NCI-H187 treated with DMSO at 0.1 percent for 48 hours (cell line): Measurements from ENCODE around the gene MTMR11.
A peak's percentile ranks its signal among the peaks of the same experiment; 100 is the strongest.
"Not testable (repeated sequence)": the region's sequence is repeated elsewhere in the genome, so short reads cannot be mapped to it uniquely, and the experiment has no call there.

Source experiments
- DNase-seq: peaks from one replicate; lab custom pipeline; 2025; lab: John Stamatoyannopoulos, UW

The MTMR11 gene

GRCh38 chr1:149936170-149936991 is at the start of gene MTMR11:
Gene MTMR11 (minus strand): TSS chr1:149936879. CDS start chr1:149936647, 232 bp downstream.
- no peak for DNase-seq

GRCh38 chr1:149979972-149980540 is 43.4 kb upstream of the MTMR11 start:
- DNase-seq = no peak

- no peak for DNase-seq
Observed at GRCh38 chr1:149979245-149979971, 42.7 kb upstream of the MTMR11 start.

- no peak for DNase-seq
Observed at GRCh38 chr1:149978547-149979023, 41.9 kb upstream of the MTMR11 start.

GRCh38 chr1:149977345-149977744 is 40.7 kb upstream of the MTMR11 start:
- DNase-seq = peak; percentile 98

GRCh38 chr1:149972547-149972946 is 35.9 kb upstream of the MTMR11 start:
- DNase-seq = no peak

GRCh38 chr1:149967646-149968045 is 31.0 kb upstream of the MTMR11 start:
- no peak for DNase-seq

GRCh38 chr1:149967041-149967440 is 30.4 kb upstream of the MTMR11 start:
- DNase-seq = no peak

GRCh38 chr1:149966405-149966804 is 29.7 kb upstream of the MTMR11 start:
- no peak for DNase-seq

- DNase-seq = no peak
Observed at GRCh38 chr1:149965440-149965839, 28.8 kb upstream of the MTMR11 start.

GRCh38 chr1:149963358-149963757 is 26.7 kb upstream of the MTMR11 start:
- DNase-seq = no peak

- no peak for DNase-seq
Observed at GRCh38 chr1:149962736-149963135, 26.1 kb upstream of the MTMR11 start.

- peak; percentile 51 for DNase-seq
Observed at GRCh38 chr1:149962039-149962647, 25.5 kb upstream of the MTMR11 start.

- DNase-seq = not testable (repeated sequence)
Observed at GRCh38 chr1:149957548-149957947, 20.9 kb upstream of the MTMR11 start.

- no peak for DNase-seq
Observed at GRCh38 chr1:149949911-149950310, 13.2 kb upstream of the MTMR11 start.

GRCh38 chr1:149945206-149945605 is 8.5 kb upstream of the MTMR11 start:
- DNase-seq = no peak

- DNase-seq = no peak
Observed at GRCh38 chr1:149942885-149943284, 6.2 kb upstream of the MTMR11 start.

GRCh38 chr1:149942207-149942606 is 5.5 kb upstream of the MTMR11 start:
- no peak for DNase-seq

- DNase-seq = no peak
Observed at GRCh38 chr1:149940427-149940826, 3.7 kb upstream of the MTMR11 start.

- DNase-seq = not testable (repeated sequence)
Observed at GRCh38 chr1:149938668-149939003, 2.0 kb upstream of the MTMR11 start.

- no peak for DNase-seq
Observed at GRCh38 chr1:149937759-149938158, 1.1 kb upstream of the MTMR11 start.

GRCh38 chr1:149936992-149937705 is 470 bp upstream of the MTMR11 start:
- peak; percentile 83 for DNase-seq
